ENCODE data around the gene KIF26B.

KIF26B gene

DNA sequence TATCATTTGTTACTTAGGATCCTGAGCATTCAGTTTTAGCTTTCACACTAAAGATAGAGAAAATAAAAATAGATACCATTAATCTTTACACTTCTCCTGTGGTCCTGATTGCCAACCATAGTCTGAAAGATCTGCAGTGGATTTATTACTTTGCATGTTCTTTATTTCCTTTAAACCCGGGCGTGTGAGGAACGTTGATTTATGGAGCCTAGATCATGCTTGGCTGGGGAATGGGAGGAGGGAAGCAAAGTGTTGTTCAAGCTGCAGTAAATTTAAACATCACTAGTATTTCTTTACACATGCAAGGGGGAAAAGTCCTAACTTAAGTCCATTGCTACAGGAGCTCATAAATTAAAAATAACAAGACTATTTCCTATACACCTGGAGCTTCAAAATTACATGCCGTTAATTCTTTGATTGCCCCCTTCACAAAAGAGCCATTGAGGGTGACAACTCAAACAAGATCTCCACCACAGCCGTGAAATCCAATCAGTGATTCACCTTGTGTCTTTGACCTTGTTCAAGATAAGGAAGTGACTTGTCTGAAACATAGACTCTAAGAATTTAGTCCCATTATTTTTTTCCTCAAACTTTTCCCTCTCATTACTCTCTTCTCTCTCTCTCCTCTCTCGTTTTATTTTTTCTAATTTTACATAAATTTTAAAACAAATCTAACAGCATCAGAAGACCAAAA lies 282.7 kb downstream of the KIF26B start:
- H3K4me3 ChIP-seq (ENCODE audit: low read length), result no peak overlapping the region
- TF ChIP-seq ZNF274 (IDR thresholded peaks at IDR 0.05; ENCODE audit: low read depth, low read length), result no peak

DNA sequence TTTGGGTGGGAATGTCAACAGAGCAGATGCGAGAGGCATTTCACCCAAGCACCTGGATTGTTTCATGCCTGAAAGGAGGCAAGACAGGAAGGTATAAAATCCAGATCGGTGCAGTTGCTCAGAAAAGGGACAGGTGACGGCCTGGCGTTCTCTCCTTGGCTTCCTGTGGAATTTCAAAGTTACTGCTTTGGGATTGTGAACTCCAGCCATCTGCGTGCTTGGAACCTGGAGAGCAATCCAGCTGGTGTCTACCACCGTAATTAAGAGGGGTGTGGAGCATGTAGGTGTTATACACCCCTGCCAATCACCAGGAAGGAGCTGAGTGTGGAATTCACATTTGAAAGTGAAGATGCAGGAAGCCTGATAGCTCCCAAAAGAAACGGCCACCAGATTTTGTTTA lies 286.1 kb downstream of the KIF26B start:
- no peak for TF ChIP-seq ZNF274 (IDR thresholded peaks at IDR 0.05; ENCODE audit: low read depth, low read length)
- no peak overlapping the region for H3K4me3 ChIP-seq (ENCODE audit: low read length)

DNA sequence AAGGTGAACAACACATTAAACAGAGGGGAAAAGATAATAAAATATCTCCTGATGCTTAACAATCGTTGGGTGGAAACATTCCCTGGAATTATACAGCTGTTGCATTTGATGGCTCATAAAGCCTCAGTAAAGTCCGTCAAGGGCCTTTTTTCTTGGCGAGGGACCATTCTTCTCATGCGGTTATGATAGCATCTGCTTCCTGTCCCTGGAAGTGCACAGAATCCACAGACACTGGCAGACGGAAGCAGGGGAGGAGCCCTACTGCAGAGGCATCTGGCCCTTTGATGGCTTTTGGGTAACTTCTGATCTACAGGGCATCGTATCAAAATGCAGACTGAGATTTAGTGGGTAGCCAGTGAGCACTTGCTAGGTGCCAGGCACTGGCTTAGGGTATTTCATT lies 286.9 kb downstream of the KIF26B start:
- H3K4me3 ChIP-seq (ENCODE audit: low read length), result no peak overlapping the region
- no peak for TF ChIP-seq ZNF274 (IDR thresholded peaks at IDR 0.05; ENCODE audit: low read depth, low read length)

DNA sequence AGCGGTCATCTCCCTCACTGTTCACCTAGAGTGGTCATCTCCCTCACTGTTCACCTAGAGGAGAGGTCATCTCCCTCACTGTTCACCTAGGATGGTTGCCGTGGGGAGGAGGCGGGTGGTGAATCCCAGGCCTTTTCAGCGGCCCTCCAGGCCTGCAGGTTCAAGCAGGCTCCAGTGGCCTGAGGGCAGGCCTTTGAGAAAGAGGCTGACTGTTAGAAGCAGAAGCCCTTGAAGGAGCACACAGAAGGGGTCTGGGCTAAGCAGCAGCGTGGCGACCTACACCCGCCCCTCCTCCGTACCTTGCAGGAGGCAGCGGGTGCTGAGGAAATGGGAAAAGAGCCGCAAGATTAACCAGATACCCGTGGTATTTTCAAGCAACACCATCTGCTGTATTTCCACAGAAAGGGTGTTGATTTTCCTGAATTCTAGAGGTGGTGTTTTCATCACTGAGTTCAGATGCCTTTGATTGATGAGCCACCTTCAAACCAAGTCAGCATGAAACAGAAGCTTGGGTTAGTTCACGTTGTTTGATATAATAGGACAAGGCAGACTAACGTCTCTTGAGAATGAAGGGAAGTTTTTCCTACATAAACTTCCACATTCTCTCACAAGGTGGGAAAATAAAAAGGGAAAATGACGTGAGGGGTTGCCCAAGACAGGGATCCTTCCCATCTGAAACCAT lies 289.5 kb downstream of the KIF26B start:
- no peak overlapping the region for H3K4me3 ChIP-seq (ENCODE audit: low read length)
- TF ChIP-seq ZNF274 (IDR thresholded peaks at IDR 0.05; ENCODE audit: low read depth, low read length), result no peak

DNA sequence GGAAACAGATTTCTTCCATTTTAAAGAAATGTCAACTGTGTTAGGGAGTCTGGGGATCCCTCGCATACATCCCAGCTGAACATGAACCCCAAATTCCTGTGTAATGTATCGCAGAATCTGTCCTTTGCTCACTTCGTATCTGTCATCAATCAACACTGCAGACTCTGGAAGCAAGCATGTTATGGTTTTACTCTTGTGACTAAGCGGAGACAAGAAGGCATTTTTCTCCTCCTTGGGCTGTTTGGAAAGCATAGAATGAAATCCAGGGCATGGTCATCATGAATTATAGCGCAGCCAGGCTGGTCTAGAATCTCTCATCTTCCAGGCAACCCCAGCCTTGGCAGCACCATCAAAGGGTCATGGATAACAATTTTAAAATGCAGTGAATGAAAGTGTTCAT lies 290.2 kb downstream of the KIF26B start:
- H3K4me3 ChIP-seq (ENCODE audit: low read length), result no peak overlapping the region
- no peak for TF ChIP-seq ZNF274 (IDR thresholded peaks at IDR 0.05; ENCODE audit: low read depth, low read length)

DNA sequence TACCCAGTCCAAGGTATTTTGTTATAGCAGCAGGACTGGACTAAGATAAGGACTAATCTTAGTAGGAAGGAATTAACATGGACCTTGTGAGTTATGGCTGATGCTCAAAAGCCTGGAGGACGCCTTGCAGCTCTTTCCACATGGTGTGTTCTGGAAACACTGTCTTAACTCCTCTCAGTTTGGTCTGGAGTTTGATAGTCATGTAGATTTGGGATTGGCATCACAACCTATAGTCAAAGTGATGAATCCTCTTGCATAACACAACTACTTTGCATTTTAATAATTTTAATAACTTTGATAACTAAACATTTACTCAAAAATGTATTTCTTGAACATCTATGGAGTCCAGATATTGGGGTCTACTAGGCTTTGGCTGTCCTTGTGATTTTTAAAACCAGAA lies 293.7 kb downstream of the KIF26B start:
- H3K4me3 ChIP-seq (ENCODE audit: low read length), result no peak overlapping the region
- TF ChIP-seq ZNF274 (IDR thresholded peaks at IDR 0.05; ENCODE audit: low read depth, low read length), result no peak

DNA sequence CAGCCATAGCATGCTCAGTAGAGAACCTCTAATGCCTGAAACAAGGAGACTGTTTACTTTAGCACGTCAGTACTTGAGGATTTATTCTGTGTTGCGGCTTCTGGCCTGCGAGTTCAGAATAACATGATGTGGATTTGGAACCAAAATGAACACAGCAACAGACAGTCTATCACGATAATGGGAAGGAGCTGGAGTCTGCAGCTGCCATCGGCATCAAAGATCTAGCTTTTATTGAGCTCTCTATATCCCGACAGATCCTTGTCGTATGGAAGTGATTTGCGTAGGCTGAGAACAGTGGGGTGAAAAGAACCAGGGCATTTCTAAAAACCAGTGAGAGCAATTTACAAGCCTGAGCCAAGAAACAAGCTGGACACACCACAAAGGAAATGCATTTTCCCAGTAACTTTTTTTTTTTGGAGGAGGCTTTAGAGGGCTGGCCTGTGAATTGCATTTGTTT lies 294.2 kb downstream of the KIF26B start:
- H3K4me3 ChIP-seq (ENCODE audit: low read length), result no peak overlapping the region
- no peak for TF ChIP-seq ZNF274 (IDR thresholded peaks at IDR 0.05; ENCODE audit: low read depth, low read length)

DNA sequence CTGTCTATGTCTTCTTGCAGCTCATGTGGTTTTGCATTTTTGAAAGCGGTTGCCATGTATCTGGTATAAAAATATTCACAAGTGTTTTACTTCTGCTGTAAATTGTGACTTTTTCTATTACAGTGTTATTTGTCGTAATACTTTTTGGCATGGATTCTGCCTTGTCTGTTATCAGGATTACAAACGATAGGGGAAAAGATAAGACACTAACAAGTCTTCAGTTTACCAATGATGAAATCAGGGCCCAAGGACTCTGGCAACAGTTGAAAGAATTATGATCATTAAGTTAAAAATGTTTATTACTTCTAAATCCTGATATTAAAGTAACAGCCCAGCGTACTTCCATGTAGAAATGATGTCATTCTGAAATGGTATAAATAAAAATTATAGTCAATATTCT lies 298.8 kb downstream of the KIF26B start:
- no peak overlapping the region for H3K4me3 ChIP-seq (ENCODE audit: low read length)
- TF ChIP-seq ZNF274 (IDR thresholded peaks at IDR 0.05; ENCODE audit: low read depth, low read length), result no peak

DNA sequence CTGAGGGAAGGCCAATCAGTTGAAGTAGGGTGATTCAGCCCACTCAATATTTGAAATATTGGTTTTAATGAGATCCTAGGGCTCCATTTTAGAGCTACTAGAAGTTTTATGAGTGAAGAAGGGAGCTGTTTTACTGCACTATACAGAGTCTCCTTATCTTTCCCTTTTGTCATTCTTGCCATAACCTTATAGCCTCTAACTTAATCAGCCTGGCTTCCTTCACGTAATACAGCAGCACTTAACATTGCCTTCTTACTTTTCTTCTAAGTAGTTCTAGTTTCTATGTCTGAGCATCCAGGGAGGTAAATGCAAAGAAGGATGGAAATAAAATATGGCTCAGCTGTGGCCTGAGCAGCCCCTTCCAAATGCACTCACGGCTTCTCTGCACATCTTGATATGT lies 299.3 kb downstream of the KIF26B start:
- TF ChIP-seq ZNF274 (IDR thresholded peaks at IDR 0.05; ENCODE audit: low read depth, low read length), result no peak
- H3K4me3 ChIP-seq (ENCODE audit: low read length), result no peak overlapping the region

DNA sequence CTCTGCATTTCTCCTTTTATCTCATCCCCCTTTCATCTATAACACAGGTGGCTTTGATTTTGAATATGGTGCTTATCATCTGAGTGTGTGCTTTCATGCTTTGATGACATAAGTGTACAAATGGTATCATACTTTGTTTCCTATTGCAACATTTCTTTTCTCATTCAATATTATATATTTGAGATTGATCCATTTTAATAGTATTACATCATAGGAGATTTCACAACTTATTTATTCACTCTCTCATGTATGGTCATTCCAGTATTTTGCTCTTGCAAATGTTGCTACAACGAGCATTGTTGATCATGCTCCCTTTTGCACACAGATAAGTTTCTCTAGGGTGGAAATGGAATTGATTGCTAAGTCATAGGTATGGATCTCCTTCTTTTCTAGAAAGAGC lies 302.8 kb downstream of the KIF26B start:
- TF ChIP-seq ZNF274 (IDR thresholded peaks at IDR 0.05; ENCODE audit: low read depth, low read length), result no peak

DNA sequence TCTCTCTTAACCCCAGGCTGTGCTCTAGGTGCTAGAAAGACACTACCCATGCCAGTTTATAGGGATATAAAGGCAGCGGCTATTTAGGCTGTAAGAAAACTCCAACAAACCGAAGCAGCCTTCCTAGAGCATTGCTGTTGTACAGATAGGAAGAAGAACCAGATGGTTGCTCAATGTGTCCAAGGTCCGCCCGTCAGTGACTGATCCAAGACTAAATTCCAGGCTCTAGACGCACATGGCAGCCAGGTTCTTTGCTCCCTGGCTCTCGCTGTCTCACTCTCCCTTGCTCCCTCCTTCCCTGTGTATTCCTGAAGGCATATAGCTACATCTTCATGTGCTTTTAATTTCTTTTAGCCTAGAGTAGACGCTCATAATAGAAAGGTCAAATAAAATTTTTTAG lies 303.4 kb downstream of the KIF26B start:
- no peak for TF ChIP-seq ZNF274 (IDR thresholded peaks at IDR 0.05; ENCODE audit: low read depth, low read length)
- no peak overlapping the region for H3K4me3 ChIP-seq (ENCODE audit: low read length)

More for the DNA sequence above, 302.8 kb downstream of the KIF26B start:
- no peak overlapping the region for H3K4me3 ChIP-seq (ENCODE audit: low read length)

DNA sequence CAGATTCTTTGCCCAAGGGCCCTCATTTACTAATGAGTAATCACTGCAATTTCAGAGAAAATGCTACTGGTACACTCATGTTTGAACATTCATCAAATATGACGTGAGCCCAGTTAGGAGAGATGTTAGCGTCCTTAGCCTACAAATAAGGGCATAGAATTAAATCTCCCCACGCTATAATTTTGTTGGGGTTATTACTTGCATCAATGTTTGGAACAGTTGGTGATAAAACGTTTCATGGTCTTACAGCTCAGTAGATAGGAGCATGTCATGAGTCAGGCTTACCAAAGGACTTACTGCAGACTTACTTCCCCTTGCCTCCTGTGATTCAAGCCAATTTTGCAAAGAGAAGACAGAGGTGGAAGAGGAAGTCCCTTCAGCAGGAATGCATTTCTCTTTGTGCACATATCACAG lies 304.0 kb downstream of the KIF26B start:
- TF ChIP-seq ZNF274 (IDR thresholded peaks at IDR 0.05; ENCODE audit: low read depth, low read length), result no peak
- no peak overlapping the region for H3K4me3 ChIP-seq (ENCODE audit: low read length)

DNA sequence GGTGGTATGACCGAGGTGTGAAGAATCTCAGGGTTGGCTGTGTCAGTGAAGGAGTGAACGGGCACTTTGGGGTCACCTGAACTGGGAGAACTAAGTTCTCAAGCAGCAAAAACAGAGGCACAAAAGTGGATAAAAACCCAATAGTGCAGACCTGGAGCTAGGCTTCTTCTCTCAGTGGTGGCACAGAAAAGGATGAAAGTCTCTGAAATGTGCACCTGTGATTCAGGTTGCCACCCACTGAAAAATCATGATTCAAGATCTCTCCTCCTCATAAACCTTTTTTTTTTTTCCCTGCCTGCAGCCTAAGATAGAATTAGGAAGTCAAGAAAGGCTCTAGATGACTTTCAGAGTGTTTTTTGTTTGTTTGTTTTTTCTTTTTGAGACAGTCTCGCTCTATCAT lies 304.8 kb downstream of the KIF26B start:
- H3K4me3 ChIP-seq (ENCODE audit: low read length), result no peak overlapping the region
- no peak for TF ChIP-seq ZNF274 (IDR thresholded peaks at IDR 0.05; ENCODE audit: low read depth, low read length)

DNA sequence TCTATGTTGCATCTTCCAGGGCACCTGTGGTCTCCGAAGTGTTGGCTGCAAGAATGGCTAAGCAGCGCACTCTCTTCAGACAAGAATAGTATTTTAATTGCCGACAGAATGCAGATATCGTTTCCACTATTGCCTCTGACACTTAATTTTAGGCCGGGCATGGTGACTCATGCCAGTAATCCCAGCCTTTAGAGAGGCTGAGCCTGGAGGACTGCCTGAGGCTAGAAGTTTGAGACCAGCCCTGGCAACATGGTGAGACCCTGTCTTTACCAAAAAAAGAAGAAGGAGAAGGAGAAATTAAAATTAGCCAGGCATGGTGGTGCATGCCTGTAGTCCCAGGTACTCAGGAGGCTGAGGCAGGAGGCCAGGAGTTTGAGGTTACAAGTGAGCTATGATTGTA lies 306.9 kb downstream of the KIF26B start:
- no peak overlapping the region for H3K4me3 ChIP-seq (ENCODE audit: low read length)
- no peak for TF ChIP-seq ZNF274 (IDR thresholded peaks at IDR 0.05; ENCODE audit: low read depth, low read length)

DNA sequence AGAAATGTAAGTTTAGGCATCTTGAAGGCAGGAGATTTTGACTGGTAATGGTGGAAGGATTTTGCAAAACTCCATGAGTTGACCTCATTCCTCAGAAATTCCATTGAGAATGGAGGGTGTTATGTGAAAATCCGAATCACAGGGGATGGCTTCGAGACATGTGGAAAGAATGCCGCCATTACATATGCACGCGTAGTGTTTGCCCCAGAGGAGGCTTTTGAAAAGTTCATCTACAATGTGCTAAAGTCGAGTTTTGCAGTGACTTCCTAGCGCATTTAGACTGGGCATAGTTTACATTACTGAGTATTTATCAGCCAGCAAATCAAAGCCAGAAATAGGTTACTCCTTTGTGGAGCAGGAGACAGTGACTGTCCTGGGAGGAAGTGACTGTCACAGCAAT lies 307.4 kb downstream of the KIF26B start:
- TF ChIP-seq ZNF274 (IDR thresholded peaks at IDR 0.05; ENCODE audit: low read depth, low read length), result no peak

More for the DNA sequence above, 307.4 kb downstream of the KIF26B start:
- no peak overlapping the region for H3K4me3 ChIP-seq (ENCODE audit: low read length)

Measured in GM08714 (cell line).